Calu3 (cell line): Measurements from ENCODE around the gene SP3. TPM values are rescaled to one million over a fixed set of nuclear protein-coding genes. Genes with fewer than 3 reads are reported as not detected.

Experiments used
- BruUV-seq: library from RNA; stranded (reverse); fragments of 400-500 nt; replicated peaks from 2 replicates; lab custom pipeline; 2021; lab: Mats Ljungman, UMichigan
- CTCF ChIA-PET: fragments of 300-600 bp; sonication (Branson Sonifier 250); formaldehyde crosslinking; loops from one replicate; lab custom pipeline; 2022; ENCODE audit warnings: antibody characterized with exemption; lab: Charles Lee
- DNase-seq: peaks from one replicate; pipeline ENCODE4 v3.0.0; 2022
- H3K27ac Mint-ChIP-seq: one replicate; pipeline ENCODE4 v1.8.0; 2022; ENCODE audit warnings: mixed read lengths; ENCODE audit not compliant: unreplicated experiment
- H3K27me3 Mint-ChIP-seq: one replicate; pipeline ENCODE4 v1.8.0; 2022; ENCODE audit warnings: mixed read lengths; ENCODE audit not compliant: unreplicated experiment
- H3K36me3 Mint-ChIP-seq: one replicate; pipeline ENCODE4 v1.8.0; 2022; ENCODE audit warnings: mild to moderate bottlenecking, moderate library complexity, mixed read lengths; ENCODE audit not compliant: insufficient read depth, unreplicated experiment
- H3K4me1 Mint-ChIP-seq: one replicate; pipeline ENCODE4 v1.8.0; 2022; ENCODE audit warnings: mild to moderate bottlenecking, low read depth, mixed read lengths; ENCODE audit not compliant: unreplicated experiment
- H3K4me3 Mint-ChIP-seq: one replicate; pipeline ENCODE4 v1.8.0; 2022; ENCODE audit warnings: mild to moderate bottlenecking, low read depth, moderate library complexity, mixed read lengths; ENCODE audit not compliant: unreplicated experiment
- H3K9me3 Mint-ChIP-seq: one replicate; pipeline ENCODE4 v1.8.0; 2022; ENCODE audit warnings: low read depth, mixed read lengths; ENCODE audit not compliant: unreplicated experiment
- CTCF ChIP-seq: fragments of 200-600 bp; IDR thresholded peaks from one replicate; pipeline ENCODE4 v1.8.0; 2022; ENCODE audit warnings: antibody characterized with exemption; ENCODE audit not compliant: unreplicated experiment
- intact Hi-C: fragments of 100-400 bp; cut with micrococcal nuclease; formaldehyde crosslinking; loops from one replicate; pipeline ENCODE4 v1.10.0; 2022; ENCODE audit not compliant: unreplicated experiment
- total RNA-seq: library from RNA; stranded (reverse); gene quantifications from 2 replicates; pipeline ENCODE4 v1.2.3, GENCODE V29; 2022

Gene SP3
- total RNA-seq, 1 experiment from 2014 or later, result 82.5 TPM

DNA sequence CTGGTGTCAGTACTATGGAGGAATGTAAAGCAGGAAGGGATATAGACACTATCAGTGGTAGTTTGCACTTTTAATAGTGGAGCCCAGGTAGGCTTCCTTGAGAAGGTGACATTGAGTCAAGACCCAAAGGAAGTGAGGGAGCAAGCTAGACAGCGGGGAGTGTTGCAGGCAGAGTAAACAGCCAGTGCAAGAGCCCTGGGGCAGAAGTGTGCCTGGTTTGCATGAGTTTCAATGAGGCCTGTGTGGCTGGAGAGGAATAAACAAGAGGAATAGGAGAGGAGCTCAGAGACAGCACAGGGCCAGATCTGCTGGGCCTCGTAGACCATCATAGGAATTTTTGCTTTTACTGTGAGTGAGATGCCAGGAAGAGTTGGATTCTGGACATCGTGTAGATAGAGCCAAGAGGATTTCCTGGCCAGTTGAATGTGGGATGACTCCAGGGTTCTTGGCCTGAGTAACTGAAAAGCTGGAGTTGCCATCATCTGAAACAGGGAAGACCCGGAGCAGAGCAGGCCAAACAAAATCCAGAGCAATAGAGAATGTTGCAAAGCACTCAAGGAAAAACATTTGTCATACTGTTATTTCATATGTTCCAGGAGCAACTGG is 102.5 kb downstream of the SP3 start:
- H3K36me3 Mint-ChIP-seq, result no peaks in the 10 kb centered on the region
- H3K4me1 Mint-ChIP-seq, result peaks cover 5% of the 10 kb centered on the region
- CTCF ChIA-PET, result no interaction called here
- TF ChIP-seq CTCF, result no peak
- no peak overlapping the region for H3K27ac Mint-ChIP-seq
- no peaks in the 10 kb centered on the region for H3K9me3 Mint-ChIP-seq
- H3K4me3 Mint-ChIP-seq, result no peak overlapping the region
- DNase-seq, result no peak
- BruUV-seq, result no TSS peak
- H3K27me3 Mint-ChIP-seq, result peaks cover 14% of the 10 kb centered on the region
- intact Hi-C loops, result no loop called here

- BruUV-seq, result no TSS peak
- no peak overlapping the region for H3K4me3 Mint-ChIP-seq
- CTCF ChIA-PET, result no interaction called here
These were observed 104.6 kb downstream of the SP3 start for GRCh38 chr2:173860566-173860965.

DNA sequence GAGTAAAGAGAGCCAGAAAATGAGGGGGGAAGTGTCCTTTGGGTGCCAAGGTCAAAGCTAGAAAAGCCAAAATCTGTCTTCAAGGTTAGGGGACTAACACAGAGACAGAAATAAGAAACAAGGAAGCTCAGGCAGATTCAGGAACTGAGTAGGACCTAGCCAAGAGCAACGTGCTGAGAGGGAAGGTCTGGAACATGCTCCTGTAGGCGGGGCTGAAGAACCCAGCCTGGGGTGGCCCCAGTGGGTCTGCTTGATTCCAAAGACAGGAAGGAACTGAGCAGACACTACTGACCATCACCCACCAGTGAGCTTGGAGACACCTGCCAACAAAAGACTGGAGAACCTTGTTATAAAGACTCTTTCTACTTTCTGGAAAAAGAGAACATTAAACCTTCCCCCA is 105.1 kb downstream of the SP3 start:
- Mint-ChIP-seq H3K36me3 (no peaks in the 10 kb centered on the region), H3K27me3 (no peaks in the 10 kb centered on the region), H3K4me3 (no peak overlapping the region), H3K27ac (no peak overlapping the region), H3K9me3 (no peaks in the 10 kb centered on the region), H3K4me1 (peaks cover 6% of the 10 kb centered on the region)
- no peak for TF ChIP-seq CTCF
- CTCF ChIA-PET, result no interaction called here
- DNase-seq, result no peak
- no TSS peak for BruUV-seq
- intact Hi-C loops, result no loop called here

More at GRCh38 chr2:173860566-173860965, 104.6 kb downstream of the SP3 start:
- Mint-ChIP-seq H3K27ac (no peak overlapping the region), H3K36me3 (no peaks in the 10 kb centered on the region), H3K27me3 (no peaks in the 10 kb centered on the region), H3K9me3 (no peaks in the 10 kb centered on the region), H3K4me1 (peaks cover 5% of the 10 kb centered on the region)
- intact Hi-C loops, result no loop called here
- TF ChIP-seq CTCF, result no peak
- no peak for DNase-seq

DNA sequence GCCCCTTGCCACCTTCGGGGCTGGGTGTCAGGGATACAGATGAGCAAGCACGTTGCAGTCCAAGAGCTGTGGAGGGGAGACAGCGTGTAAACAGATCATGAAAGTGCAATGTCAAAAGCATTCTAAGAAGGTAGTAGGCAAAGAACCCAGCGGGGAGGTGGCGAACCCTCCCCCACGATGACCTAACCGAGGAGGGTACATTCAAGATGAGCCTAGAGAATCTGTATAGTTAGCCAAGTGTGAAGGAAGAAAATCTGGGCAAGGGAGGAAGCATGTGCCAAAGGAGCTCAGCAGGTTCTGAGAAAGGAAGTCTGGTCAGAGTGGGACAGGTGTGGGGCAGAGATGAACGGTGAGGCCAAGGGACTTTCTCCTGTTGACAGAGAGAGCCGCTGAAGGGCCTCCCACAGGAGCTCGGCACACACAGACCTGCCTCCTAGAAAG is 106.9 kb downstream of the SP3 start:
- Mint-ChIP-seq H3K36me3 (no peaks in the 10 kb centered on the region), H3K4me3 (no peak overlapping the region), H3K9me3 (no peaks in the 10 kb centered on the region), H3K4me1 (peaks cover 13% of the 10 kb centered on the region), H3K27me3 (no peaks in the 10 kb centered on the region), H3K27ac (no peak overlapping the region)
- no TSS peak for BruUV-seq
- no peak for DNase-seq
- TF ChIP-seq CTCF, result no peak
- CTCF ChIA-PET, result interaction anchor here (0.6 kb wide), 1 partner anchor 39 kb away, joined by 3 read pairs; no protein-coding TSS in a partner anchor
- intact Hi-C loops, result no loop called here
